IPS-NIHi7 (cell line): Measurements from ENCODE around the gene GPR183.
A peak's percentile ranks its signal among the peaks of the same experiment; 100 is the strongest.

Source experiments
- DNase-seq: peaks from one replicate; pipeline ENCODE4 v3.0.0; 2012; ENCODE audit warnings: mixed read lengths; ENCODE audit errors: extremely low spot score

The GPR183 gene

DNA sequence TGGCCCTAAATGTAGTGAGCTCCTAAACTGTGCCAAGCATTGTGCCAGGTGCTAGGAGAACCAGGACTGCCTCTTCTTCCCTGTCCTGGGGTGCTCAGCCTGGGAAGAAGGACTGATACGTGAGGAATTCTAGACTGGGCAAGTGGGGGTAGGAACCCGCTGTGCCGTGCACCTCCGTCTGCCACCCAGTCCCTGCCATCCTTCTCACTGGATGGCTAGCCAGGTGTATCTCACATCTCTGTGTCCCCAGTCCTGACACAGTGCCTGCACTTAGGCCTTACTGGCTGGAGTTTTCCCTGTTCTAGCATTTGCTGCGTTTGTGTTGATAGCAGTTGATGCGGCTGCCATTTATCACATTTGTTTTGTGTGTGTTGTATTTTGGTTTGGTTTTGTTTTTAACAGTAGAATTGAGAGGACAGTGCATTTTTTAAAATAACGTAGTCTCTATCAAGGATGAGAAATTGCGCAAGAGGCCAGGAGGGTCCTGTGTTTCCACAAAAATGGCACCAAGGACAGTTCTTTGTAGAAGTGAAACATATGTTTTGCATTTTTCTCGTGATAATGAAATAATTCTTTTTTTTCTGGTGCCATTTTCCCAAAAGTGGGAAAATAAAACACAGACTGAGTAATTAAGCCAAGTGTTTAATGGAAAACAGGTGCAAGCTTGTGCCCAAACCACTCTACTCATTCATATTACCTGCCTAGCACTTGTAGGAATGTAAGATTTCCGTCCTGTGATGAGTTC lies 4.7 kb upstream of the GPR183 start:
- no peak for DNase-seq

DNA sequence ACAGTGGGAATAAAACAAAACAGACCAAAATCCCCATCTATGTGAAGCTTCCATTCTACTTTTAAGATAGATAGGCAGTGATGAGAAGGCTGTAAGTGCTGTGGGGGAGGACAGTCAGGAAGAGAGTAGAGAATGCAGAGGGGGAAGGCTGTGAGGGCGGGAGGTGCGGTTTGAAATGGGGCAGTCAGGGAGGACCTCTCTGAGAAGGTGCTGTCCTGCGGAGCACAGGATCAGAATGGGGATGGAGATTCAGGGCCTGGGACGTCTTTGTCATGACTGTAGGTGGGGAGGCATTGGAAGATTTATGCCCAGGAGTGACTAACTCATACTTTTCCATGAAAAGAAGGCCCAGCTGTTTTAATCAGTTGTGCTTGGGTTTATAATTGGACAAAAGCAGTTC lies 3.9 kb upstream of the GPR183 start:
- peak; percentile 24 for DNase-seq

DNA sequence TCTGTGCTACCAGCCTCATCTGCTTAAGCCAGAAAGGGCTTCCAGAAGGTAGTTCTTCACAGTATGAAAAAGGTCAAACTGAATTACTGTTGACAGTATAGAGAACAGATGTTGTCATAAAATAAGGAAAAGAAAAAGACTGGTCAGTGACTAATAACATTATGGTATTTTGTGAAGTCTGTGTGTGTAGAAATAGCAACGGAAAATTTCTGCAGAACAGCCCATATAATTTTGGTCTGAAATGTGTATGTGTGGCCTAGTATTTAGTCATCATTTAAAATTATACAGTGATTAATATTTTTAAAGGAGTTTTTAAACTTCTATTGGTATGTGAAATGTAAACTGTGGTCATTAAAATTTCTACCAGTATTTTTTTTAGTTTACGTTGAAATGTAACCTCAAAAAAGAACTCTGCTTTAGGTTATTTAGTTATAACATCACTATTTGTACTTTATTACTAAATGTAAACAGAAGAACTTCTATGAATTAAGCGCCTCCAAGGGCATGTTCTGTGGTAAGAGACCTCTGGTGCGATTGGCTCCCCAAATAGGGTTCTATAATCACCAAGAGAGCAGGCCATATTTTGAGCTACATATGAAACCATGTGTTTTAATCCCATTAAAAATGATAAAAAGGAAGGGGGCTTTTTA lies 3.3 kb upstream of the GPR183 start:
- DNase-seq, result no peak

DNA sequence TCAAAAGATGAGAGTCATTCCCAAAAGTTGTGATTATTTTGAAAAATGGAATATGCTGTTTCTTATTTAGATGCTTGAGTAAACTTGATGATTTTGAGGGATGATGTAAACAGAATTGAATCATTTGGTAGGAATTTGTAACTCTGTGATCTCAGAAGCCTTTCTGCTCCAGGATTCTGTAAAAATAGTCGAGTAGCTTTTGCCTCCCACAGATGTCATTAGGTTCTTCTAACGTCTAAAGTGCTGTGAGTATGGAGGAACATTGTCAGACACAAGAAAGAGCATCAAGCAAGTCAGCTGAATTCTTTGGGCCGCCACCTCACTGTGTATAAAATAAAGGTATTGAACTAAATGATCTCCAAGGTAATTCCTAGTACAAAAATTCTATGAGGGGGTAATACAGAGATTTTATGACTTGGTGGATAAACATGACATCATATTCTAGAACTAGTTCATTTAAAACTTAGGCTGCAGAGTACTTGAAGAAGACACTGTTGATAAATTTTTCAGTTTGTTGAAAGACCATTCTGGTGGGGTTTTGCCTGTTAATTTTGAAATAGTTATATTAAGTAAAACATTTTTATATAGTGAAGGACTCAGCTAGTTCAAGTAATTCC lies 1.4 kb upstream of the GPR183 start:
- no peak for DNase-seq

DNA sequence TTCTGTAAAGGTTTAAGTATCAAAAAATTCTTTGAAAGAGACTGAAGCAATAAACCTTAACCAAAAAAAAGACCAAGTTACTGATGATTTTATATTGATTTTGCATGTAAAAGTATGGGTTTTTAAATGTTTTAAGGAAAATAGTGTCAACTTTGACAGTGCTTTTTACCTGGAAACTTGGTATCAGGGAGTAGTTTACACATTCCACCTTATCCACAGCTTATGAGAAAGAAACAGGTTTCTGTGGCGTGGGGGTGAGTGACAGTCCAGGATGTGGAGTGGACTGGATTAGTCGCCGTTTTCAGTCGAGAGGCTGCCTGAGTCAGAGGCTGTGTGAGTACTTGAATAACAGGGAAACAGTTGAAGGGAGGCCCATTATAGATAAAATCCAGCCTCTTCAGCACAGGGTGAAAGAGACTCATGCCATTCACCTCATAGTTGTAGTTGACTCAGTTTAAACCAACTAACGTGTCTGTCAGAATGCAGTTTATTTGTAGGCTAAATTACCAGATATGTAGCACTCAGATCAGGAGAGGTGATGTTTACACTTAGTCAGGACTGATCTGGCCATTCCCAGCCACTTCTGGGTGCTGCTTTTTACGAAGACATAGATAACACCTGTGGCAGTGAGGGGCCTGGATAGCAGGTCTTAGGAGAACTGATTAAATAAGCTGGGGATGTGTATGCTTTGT lies 595 bp upstream of the GPR183 start:
- peak; percentile 20 for DNase-seq

DNA sequence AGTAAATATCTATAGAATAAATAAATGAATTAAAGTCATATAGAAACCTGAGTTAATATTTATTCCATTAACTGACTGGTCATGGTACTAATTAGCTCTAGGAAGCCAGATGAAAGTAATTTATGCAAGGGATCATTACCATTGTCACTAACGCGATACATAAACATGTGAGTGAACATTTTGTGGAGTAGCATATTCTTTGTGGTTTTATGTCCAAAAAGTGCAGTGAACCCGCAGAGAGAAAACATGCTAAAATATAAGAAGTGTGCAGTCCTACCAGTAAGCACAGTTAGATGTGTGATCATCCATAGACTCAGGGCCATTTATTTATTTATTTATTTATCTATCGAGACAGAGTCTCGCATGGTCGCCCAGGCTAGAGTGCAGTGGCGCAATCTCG lies 1.6 kb downstream of the GPR183 start:
- DNase-seq, result no peak

DNA sequence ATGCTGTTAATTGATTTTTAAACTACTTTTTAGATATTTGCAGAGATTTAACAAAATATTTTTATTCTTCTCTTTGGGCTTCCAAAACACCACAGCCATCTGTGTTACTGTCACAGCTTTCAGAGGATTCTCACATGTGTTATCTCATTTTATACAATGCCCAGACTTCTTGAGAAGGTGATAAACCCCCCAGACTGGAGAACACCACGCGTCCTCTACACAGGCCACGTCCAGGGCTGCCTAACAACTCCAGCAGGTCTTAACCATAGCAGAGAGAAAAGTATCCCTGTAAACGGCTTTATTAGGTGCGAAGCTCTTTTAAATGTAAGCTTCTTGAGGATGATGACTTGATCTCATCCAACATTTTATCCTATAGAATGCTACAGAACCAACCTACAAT lies 2.0 kb downstream of the GPR183 start:
- DNase-seq, result no peak

DNA sequence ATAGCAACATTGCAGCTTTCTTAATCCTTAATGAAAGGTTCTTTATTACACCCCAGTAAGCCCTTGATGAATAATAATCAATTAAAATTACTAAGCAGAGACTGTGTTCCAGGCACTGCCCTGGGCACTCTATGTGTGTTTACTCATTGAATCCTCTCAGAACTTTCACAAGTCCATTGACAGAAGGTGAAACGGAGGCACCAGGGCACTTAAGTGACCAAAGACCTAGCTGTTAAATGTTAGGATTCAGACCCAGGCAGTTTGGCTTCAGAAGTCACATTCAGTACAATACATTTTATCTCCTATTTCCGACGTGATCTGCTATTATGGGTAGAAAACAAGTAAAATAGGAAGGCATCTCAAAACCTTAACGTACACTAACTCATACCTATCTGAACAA lies 2.7 kb downstream of the GPR183 start:
- DNase-seq, result no peak

DNA sequence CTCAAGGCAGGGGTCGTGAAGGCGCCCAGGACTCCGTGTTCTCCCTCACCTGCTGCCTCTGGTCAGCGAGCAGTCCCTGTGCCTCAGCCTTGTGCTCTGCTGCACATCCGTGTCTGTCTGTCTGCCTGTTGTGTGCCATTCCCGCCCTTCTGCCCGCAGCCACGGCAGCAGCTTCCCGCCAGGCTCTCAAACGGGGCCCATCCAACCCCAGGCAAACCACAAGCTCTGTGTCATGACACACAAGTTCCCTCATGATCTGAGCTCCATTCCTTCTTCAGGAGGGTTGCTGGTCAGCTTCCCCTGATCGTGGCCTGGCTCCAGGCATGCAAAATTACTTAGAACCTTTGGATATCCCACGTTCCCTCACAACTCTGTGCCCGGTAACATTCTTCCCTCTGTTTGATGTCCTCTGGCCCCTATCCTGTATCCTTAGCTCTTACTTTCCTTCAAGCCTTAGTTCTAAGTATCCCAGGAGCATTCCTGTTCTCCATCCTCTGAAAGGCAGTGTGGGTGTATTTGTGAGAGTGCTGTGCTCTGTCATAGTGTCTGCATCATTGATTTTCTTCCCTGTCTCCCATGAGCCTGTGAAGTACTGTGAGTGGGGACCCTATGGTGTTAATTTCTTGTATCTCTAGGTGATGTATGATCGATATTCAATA lies 3.2 kb downstream of the GPR183 start:
- no peak for DNase-seq

DNA sequence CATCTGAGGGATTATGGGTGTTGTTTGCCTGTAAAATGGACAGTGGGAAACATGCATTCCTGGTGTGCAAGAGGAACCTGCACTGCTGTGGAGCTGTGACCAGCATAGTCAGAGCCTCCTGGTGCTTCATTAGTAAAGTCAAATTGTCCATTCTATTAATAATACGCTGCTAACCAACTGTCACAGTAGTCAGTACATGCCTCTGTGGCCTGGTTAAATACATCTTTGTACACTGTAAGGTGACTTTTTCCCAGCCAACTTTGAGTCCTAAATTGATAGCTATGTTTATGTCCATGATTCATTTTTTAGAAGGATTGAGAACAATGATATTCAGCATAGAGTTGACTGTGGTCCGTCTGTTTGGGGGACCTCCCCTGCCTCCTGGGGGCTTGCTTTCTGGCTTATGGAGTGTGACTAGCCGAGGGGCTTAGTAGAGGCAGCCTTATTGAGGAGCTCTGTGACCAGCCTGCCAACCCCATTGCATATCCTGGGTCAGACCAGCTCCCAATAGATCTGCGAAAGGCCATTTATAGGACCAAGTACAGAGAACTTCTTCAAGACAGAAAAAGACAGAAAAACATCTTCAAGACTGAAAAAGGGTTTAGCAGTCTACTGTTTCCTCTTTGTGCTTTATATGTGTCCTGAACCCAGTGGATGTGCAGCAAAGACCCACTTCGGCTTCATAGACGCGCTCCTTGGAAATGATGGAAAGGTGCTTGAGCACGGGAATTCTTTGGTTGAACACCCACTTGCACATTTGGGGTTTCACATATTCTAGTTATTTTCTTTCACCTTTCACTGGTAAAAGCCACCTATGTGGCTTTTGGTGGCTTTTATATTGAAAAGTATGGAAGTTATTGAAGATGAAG lies 4.3 kb downstream of the GPR183 start:
- DNase-seq, result no peak

DNA sequence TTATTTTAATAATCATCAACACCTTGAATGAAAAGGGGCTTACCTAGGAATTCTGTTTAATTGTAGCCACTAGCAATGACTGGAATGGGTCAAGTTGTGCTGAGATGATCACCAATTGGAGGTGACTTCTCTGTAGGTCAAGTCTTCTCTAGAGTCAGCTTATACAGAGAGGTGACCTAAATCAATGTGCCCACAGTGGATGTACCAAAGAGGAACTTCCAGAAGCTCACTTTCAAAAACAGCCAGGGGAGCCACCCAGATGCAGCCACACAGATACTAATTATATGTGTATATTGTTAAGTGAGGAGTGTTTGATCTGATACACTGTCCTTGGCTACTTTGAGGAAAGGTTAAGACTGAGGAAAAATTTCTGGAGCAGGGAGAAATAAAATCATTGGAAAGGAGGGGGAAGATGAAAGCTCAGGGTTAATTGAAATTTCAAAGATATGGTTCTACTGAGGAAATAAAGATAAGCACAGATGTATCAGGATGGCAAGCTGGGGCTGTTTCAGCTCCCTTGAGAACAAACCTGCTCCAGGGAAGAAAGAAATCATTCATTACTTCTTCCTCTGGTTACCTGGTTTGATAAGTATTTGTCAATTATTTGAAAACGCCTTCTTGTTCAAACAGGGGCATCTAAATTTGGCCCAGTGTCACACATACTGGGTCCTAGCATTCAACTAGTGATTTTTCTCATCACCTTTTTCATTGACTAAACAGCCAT lies 5.1 kb downstream of the GPR183 start:
- DNase-seq, result no peak

DNA sequence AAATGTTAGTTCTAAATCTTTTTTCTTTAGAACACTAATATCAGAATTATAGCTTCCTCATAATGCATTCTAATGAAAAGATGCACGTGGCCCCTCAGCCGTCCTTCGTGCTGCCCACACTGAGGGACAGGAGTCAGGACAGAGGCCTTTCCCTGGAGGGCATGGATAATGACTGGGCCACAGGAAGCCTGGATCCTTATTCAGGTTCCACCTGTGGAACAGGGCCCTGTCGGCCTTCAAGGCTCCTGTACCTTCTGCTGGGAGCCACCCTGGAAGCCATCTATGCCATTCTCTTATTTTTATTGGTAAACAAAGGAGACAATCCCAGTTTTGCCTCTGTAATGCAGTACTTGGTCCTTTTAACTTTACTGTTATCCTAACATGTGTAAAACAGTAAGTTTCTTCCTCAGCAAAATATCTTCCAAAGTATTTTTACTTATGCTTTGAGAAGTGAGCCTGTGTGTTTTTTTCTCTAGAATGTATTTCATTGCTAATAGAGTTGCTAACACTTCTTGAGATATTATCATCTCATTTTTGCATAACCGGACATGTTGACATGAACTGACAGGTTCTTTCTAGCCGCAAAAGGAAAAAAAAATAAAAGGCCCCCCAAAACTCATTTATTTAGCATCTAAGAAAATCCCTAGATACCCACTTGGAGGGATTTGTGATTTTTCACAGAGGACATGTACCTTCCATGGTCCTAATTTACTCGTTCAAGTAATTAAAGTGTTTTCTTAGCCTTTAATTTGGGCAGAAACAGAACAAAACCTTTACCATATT lies 6.0 kb downstream of the GPR183 start:
- no peak for DNase-seq

DNA sequence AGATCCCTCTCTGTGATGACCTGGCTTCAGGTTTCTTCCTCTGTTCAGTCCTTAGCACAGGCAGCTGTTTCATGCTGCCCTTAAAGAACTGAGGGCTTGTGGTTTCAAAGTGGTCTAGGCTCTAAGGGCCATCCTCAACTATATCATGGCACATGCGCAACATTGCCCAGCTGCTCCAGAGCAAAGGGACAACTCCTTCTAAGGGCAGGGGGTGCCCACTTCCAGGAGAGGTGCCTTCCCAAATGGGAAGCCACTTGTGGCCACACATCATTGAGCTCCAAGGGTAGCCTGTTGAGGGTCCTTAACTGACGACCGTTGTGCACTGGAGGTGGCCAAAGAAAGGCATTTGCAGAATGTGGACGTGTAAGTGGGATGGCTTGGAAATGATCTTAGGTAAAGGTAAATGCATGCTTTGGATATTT lies 7.3 kb downstream of the GPR183 start:
- DNase-seq, result no peak

DNA sequence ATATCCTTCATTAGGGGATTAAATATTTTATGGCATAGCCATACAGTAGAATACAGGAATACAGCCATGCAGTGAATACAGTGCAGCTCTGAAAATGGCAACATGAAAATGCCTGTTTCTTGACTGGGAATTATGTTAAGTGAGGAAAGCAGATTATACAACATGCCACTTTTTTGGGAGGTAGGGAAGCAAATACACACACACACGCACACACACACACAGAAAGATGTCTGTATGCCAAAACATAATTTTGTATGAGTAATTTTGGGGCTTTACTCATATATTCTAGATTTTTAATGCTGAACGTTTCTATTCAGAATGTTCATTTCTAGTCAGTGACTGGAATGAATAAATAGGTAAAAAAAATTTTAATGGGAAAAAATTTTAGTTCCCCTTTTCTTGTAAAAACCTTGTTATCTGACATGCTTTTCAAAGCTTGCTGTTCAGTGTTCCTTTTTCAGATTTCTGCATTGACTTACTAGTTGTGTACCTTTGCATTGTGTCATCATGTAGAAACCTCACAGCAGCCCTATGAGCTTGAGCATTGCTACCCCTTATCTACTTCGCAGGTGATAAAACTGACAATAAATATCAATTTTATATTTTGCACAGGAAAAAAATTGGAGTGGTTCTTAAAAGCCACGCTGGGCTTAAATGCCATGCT lies 7.8 kb downstream of the GPR183 start:
- DNase-seq, result no peak

DNA sequence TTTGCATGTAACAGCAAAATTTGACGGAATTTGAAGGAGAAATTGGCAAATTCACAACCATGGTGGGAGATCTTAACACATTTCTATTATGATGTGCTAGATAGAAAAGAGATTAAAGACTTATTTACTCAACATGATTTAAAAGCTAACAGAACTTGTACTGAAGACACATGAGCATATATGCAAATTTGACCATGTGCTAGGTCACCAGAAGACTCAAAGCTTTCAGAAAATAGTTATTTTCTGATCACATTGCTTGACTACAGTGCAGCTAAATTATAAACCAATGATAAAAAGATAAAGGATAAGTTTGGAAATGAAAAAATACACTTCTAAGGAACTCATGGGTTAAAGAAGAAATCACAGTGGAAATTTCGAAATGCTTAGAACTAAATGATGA lies 9.1 kb downstream of the GPR183 start:
- no peak for DNase-seq

DNA sequence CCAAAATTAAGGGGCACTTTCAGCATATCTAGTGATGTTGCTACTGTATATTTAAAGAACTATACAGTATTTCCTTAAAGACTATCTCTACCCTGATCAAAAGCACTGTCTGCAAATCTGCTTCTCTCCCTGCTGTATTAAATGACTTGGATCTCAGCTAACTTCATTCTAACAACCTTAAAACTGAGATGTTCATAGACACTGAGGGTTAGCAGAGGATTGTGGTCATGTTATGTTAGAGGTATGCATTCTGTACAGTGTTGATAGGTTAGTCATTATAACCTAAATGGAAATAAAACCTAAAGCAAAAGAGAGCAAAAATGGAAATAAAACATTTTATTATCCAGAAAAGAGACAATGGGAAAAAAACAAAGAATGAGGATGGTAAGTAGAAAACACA lies 9.9 kb downstream of the GPR183 start:
- DNase-seq, result no peak

DNA sequence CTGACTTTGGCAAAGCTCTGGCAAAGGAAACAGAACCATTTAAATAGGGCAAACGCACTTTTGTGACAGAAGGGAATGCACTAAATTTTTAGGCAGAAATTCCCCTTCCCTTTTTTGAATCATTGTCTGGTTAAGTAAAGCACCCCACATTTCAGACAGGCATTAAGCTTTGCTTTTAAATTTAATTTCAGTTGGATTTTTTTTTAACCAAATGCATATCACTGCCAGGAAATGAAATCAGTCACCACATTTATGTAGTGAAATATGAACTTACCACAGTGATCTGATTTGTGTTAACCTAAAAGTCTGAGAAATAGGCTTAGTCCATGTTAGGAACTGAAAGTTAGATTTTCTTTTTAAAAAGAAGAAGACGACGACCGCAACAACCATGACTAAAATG lies 10.8 kb downstream of the GPR183 start:
- no peak for DNase-seq

DNA sequence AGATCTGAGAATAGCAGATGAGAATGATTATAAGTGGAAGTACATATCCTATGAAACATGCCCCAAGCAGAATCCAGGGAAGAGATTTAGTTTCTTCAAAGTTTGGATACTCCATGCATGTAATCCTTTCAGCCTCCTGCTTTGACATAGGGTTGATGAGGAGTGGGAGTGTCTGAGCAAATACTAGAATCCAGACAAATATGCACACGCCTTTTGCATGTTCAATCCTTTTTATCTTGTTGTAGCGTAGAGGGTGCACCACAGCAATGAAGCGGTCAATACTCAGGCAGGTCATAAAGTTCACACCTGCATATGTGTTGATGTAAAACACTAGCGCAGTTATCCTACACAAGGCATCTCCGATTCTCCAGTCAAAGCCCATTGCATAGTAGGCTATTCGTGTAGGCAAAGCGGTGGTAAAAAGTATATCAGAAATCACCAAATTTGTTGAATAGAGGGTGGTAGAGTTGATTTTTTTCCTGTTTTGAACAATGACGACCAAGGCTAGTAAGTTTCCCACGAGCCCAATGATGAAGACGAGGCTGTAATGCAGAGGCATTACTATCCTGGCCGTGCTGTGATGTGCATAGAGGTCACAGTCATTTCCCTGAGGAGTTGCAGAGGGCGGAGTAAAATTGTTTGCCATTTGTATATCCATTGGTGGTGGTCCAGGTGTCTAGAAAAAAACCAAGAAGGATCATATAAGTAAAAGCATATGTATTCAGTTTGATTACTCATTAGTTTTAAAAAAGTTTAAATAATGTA lies 11.5 kb downstream of the GPR183 start:
- DNase-seq, result no peak
